K562 (cell line): ENCODE data around the gene SELENOO. TPM values are rescaled to one million over a fixed set of nuclear protein-coding genes. Genes with fewer than 3 reads are reported as not detected.

Source experiments
- CXXC5 ChIP-seq: fragments of 250-450 bp; sonication (Bioruptor Pico); IDR thresholded peaks from 2 replicates; pipeline ENCODE4 v1.8.0; 2022; ENCODE audit warnings: inconsistent platforms, mild to moderate bottlenecking, moderate library complexity
- ELF2 ChIP-seq: fragments of 250-450 bp; sonication (Bioruptor Pico); IDR thresholded peaks from 2 replicates; pipeline ENCODE4 v1.5.0; 2021; ENCODE audit warnings: mild to moderate bottlenecking
- ELK3 ChIP-seq: fragments of 450-650 bp; formaldehyde crosslinking; IDR thresholded peaks from 2 replicates; pipeline ENCODE4 v1.4.0; 2020; ENCODE audit warnings: mild to moderate bottlenecking
- PHF21A ChIP-seq: fragments of 450-650 bp; IDR thresholded peaks from 2 replicates; pipeline ENCODE4 v1.6.1; 2017; ENCODE audit warnings: low read depth, borderline replicate concordance
- PTTG1 ChIP-seq: fragments of 450-650 bp; IDR thresholded peaks from 2 replicates; pipeline ENCODE4 v1.6.1; 2016; ENCODE audit warnings: low read depth, mild to moderate bottlenecking, missing genetic modification characterization, missing compliant biosample characterization
- SOX6 ChIP-seq: fragments of 450-650 bp; IDR thresholded peaks from 2 replicates; pipeline ENCODE4 v1.6.1; 2014; ENCODE audit warnings: mild to moderate bottlenecking
- TBL1XR1 ChIP-seq, 2 experiments: IDR thresholded peaks; 2 replicates each; pipeline ENCODE4 v1.6.1; 2012; ENCODE audit warnings: improper control_type of control experiment in 2 of 2, low read length in 2 of 2, mild to moderate bottlenecking in 1 of 2
- ZNF184 ChIP-seq: sonication (generic); formaldehyde crosslinking; IDR thresholded peaks from 2 replicates; pipeline ENCODE4 v1.5.0; 2020; ENCODE audit warnings: missing genetic modification reagents
- ZNF609 ChIP-seq: sonication (generic); formaldehyde crosslinking; IDR thresholded peaks from 2 replicates; pipeline ENCODE4 v1.8.1; 2023; ENCODE audit warnings: missing genetic modification reagents, mild to moderate bottlenecking, borderline replicate concordance
- polyA plus RNA-seq, 8 experiments: library from polyadenylated mRNA; depleted of rRNA in 4 of 8; stranded (reverse) in 5 of 8; unstranded in 3 of 8; fragments of >200 nt; fragmentation: Nextera tagmentation in 2 of 8; fragmentation: Illumina TruSeq in 1 of 8; extraction: Ambion mirVana in 2 of 8; extraction: Trizol in 1 of 8; gene quantifications; 2 replicates each; pipeline versions ENCODE4 v1.2.1 to v1.2.3, GENCODE V29; 2011 to 2014; ENCODE audit warnings: inconsistent platforms in 1 of 8, missing spikeins in 1 of 8
- total RNA-seq, 7 experiments: library from RNA; depleted of rRNA in 6 of 7; stranded (reverse); fragments of >200 nt in 6 of 7; fragmentation: Illumina TruSeq in 2 of 7; extraction: Trizol in 2 of 7; gene quantifications; 2 replicates each; pipeline versions ENCODE4 v1.2.1 to v1.2.3, GENCODE V29; 2011 to 2021; ENCODE audit warnings: low replicate concordance in 1 of 7

The SELENOO gene
- total and polyA plus RNA-seq, 9 of the 15 experiments (the other 6 are each of a cell fraction or from before 2014, with no cell fraction given), result 0.37 to 24.9 (median 8.3) TPM

- TF ChIP-seq CXXC5 (no peak), ELF2 (CRISPR knock-in tag) (no peak), ELK3 (no peak), PTTG1 (tag) (no peak), TBL1XR1 (IDR thresholded peaks at IDR 0.05; ENCODE audit: low read length in 2 of 2) (no peak), ZNF609 (CRISPR knock-in tag) (no peak), SOX6 (no peak), PHF21A (no peak), ZNF184 (CRISPR knock-in tag) (no peak)
Observed at GRCh38 chr22:50153756-50154140, 47.1 kb upstream of the SELENOO start (continued).
